Fibroblast of peridontal ligament (primary cell): ENCODE data around the gene UTS2.

Experiments used
- DNase-seq: peaks from one replicate; pipeline ENCODE4 v3.0.0-alpha.2; 2010; ENCODE audit errors: extremely low read depth

UTS2 gene

GRCh38 chr1:7813677-7814373 lies 39.0 kb downstream of the UTS2 start:
- DNase-seq = no peak

GRCh38 chr1:7811476-7811875 lies 41.4 kb downstream of the UTS2 start:
- DNase-seq = no peak

GRCh38 chr1:7810395-7810794 lies 42.5 kb downstream of the UTS2 start:
- peak; percentile 81 for DNase-seq

- DNase-seq = no peak
Measured at GRCh38 chr1:7809742-7810141, 43.1 kb downstream of the UTS2 start.

GRCh38 chr1:7808253-7808844 lies 44.5 kb downstream of the UTS2 start:
- DNase-seq = peak; percentile 58

GRCh38 chr1:7805460-7805859 lies 47.4 kb downstream of the UTS2 start:
- no peak for DNase-seq
